SK-N-SH (cell line): ENCODE measurements around the gene GLYR1. TPM values are rescaled to one million over a fixed set of nuclear protein-coding genes. Genes with fewer than 3 reads are reported as not detected.

Experiments used
- CTCF ChIA-PET: fragments of 300-600, 350-600 bp; formaldehyde crosslinking; extraction: SDS; loops from one replicate; lab custom pipeline; 2021; lab: Yijun Ruan, JAX
- POLR2A ChIA-PET: fragments of 350-600 bp; sonication (Branson Sonifier 250); formaldehyde crosslinking; extraction: SDS; loops from one replicate; lab custom pipeline; 2020; ENCODE audit warnings: antibody characterized with exemption, inconsistent platforms; lab: Yijun Ruan, JAX
- DNase-seq: peaks from one replicate; pipeline ENCODE4 v3.0.0; 2012
- H2AFZ ChIP-seq: fragments of 200-600 bp; sonication (generic); 2 replicates; pipeline ENCODE4 v1.8.1; 2016; ENCODE audit warnings: antibody characterized with exemption, mild to moderate bottlenecking, low read depth
- H3F3A ChIP-seq: fragments of 200-600 bp; sonication (generic); replicated peaks from 2 replicates; pipeline ENCODE3; 2016; ENCODE audit warnings: antibody characterized with exemption, mild to moderate bottlenecking; ENCODE audit not compliant: insufficient read depth
- H3K27ac ChIP-seq, 2 experiments: fragments of 200-500 bp in 1 of 2; fragments of 200-600 bp in 1 of 2; sonication (Bioruptor generic) in 1 of 2; sonication (generic), shearing (Covaris generic) in 1 of 2; 2 replicates each; pipeline versions ENCODE4 v1.5.1 to v1.6.1; 2014 to 2016; ENCODE audit warnings: low read depth in 2 of 2, inconsistent platforms in 1 of 2, low read length in 1 of 2, mild to moderate bottlenecking in 1 of 2, mixed read lengths in 1 of 2
- H3K27me3 ChIP-seq: fragments of 200-600 bp; sonication (generic), shearing (Covaris generic); 2 replicates; pipeline ENCODE4 v1.6.1; 2016; ENCODE audit warnings: mixed run types; ENCODE audit not compliant: insufficient read depth
- H3K36me3 ChIP-seq, 2 experiments: fragments of 200-500 bp in 1 of 2; fragments of 200-600 bp in 1 of 2; sonication (Bioruptor generic) in 1 of 2; sonication (generic) in 1 of 2; replicated peaks in 1 of 2; 2 replicates each; pipeline versions ENCODE3 to v1.5.1; 2014 to 2016; ENCODE audit warnings: low read length in 1 of 2, mild to moderate bottlenecking in 1 of 2; ENCODE audit not compliant: insufficient read depth in 2 of 2, control insufficient read depth in 1 of 2
- H3K4me1 ChIP-seq, 2 experiments: fragments of 200-500 bp in 1 of 2; fragments of 200-600 bp in 1 of 2; sonication (Bioruptor generic) in 1 of 2; sonication (generic), shearing (Covaris generic) in 1 of 2; 2 replicates each; pipeline versions ENCODE4 v1.5.1 to v1.6.1; 2014 to 2016; ENCODE audit warnings: low read depth in 1 of 2, low read length in 1 of 2, mixed run types in 1 of 2; ENCODE audit not compliant: insufficient read depth in 2 of 2, control insufficient read depth in 1 of 2
- H3K4me2 ChIP-seq: fragments of 200-600 bp; sonication (generic), shearing (Covaris generic); 2 replicates; pipeline ENCODE4 v1.6.1; 2017; ENCODE audit warnings: mixed run types
- H3K4me3 ChIP-seq, 2 experiments: fragments of 200-500 bp in 1 of 2; fragments of 200-600 bp in 1 of 2; sonication (Bioruptor generic) in 1 of 2; sonication (generic), shearing (Covaris generic) in 1 of 2; 2 replicates each; pipeline versions ENCODE4 v1.5.1 to v1.8.1; 2014 to 2016; ENCODE audit warnings: low read depth in 2 of 2, inconsistent platforms in 1 of 2, low read length in 1 of 2, mild to moderate bottlenecking in 1 of 2, mixed read lengths in 1 of 2, moderate library complexity in 1 of 2
- H3K79me2 ChIP-seq: fragments of 200-600 bp; sonication (generic); 2 replicates; pipeline ENCODE4 v1.8.1; 2017; ENCODE audit warnings: mild to moderate bottlenecking; ENCODE audit not compliant: insufficient read depth
- H3K9ac ChIP-seq: fragments of 200-600 bp; sonication (generic); 2 replicates; pipeline ENCODE4 v1.6.1; 2017; ENCODE audit warnings: mixed run types
- H3K9me2 ChIP-seq: fragments of 200-600 bp; sonication (generic); 2 replicates; pipeline ENCODE4 v1.6.1; 2017; ENCODE audit warnings: mixed run types
- H3K9me3 ChIP-seq: fragments of 200-600 bp; sonication (generic); 2 replicates; pipeline ENCODE4 v1.6.1; 2017; ENCODE audit warnings: mixed run types, mild to moderate bottlenecking, moderate library complexity
- H4K20me1 ChIP-seq: fragments of 200-600 bp; sonication (generic); 2 replicates; pipeline ENCODE4 v1.6.1; 2017; ENCODE audit warnings: mild to moderate bottlenecking, mixed run types; ENCODE audit not compliant: insufficient read depth
- CTCF ChIP-seq: fragments of 200-600 bp; sonication (generic); IDR thresholded peaks from 2 replicates; pipeline ENCODE4 v1.6.1; 2017; ENCODE audit warnings: antibody characterized with exemption, mild to moderate bottlenecking, moderate library complexity
- ELF1 ChIP-seq: IDR thresholded peaks from 2 replicates; pipeline ENCODE4 v1.4.0; 2012
- EP300 ChIP-seq, 2 experiments: IDR thresholded peaks; 2 replicates each; pipeline versions ENCODE4 v1.4.0 to v1.6.1; 2012; ENCODE audit warnings: borderline replicate concordance in 1 of 2, low read depth in 1 of 2, low read length in 1 of 2
- FOSL2 ChIP-seq: IDR thresholded peaks from 2 replicates; pipeline ENCODE4 v1.4.0; 2012; ENCODE audit warnings: low read depth, mild to moderate bottlenecking, moderate library complexity, borderline replicate concordance
- GATA2 ChIP-seq: sonication (generic); formaldehyde crosslinking; IDR thresholded peaks from 2 replicates; pipeline ENCODE4 v1.5.0; 2020; ENCODE audit warnings: mild to moderate bottlenecking, missing genetic modification reagents
- MAX ChIP-seq: IDR thresholded peaks from 2 replicates; pipeline ENCODE4 v1.4.0; 2012; ENCODE audit warnings: low read depth
- MEF2A ChIP-seq: IDR thresholded peaks from 2 replicates; pipeline ENCODE4 v1.4.0; 2012; ENCODE audit warnings: low read depth, borderline replicate concordance
- MXI1 ChIP-seq: IDR thresholded peaks from 2 replicates; pipeline ENCODE4 v1.6.1; 2012; ENCODE audit warnings: mild to moderate bottlenecking, low read depth, low read length, improper control_type of control experiment
- NFIC ChIP-seq: IDR thresholded peaks from 2 replicates; pipeline ENCODE4 v1.4.0; 2012; ENCODE audit warnings: borderline replicate concordance
- NRF1 ChIP-seq: IDR thresholded peaks from 2 replicates; pipeline ENCODE4 v1.6.1; 2012; ENCODE audit warnings: low read depth, mild to moderate bottlenecking, low read length
- RCOR1 ChIP-seq: fragments of 150-350 bp; IDR thresholded peaks from 2 replicates; pipeline ENCODE4 v1.6.1; 2017; ENCODE audit warnings: antibody characterized with exemption, low read length
- RFX5 ChIP-seq: IDR thresholded peaks from 2 replicates; pipeline ENCODE4 v1.6.1; 2012; ENCODE audit warnings: mild to moderate bottlenecking, improper control_type of control experiment, low read length
- RXRA ChIP-seq: IDR thresholded peaks from 2 replicates; pipeline ENCODE4 v1.4.0; 2012; ENCODE audit warnings: low read depth, mild to moderate bottlenecking, borderline replicate concordance
- SIN3A ChIP-seq: IDR thresholded peaks from 2 replicates; pipeline ENCODE4 v1.6.1; 2012; ENCODE audit warnings: low read depth, mild to moderate bottlenecking, low read length, moderate library complexity, borderline replicate concordance
- SMC3 ChIP-seq: IDR thresholded peaks from 2 replicates; pipeline ENCODE4 v1.6.1; 2012; ENCODE audit warnings: low read depth, low read length, improper control_type of control experiment
- TAF1 ChIP-seq: IDR thresholded peaks from 2 replicates; pipeline ENCODE4 v1.6.1; 2012; ENCODE audit warnings: low read depth, mild to moderate bottlenecking, low read length, moderate library complexity, borderline replicate concordance
- TEAD4 ChIP-seq: IDR thresholded peaks from 2 replicates; pipeline ENCODE4 v1.4.0; 2012; ENCODE audit warnings: mild to moderate bottlenecking, borderline replicate concordance; ENCODE audit not compliant: insufficient read depth
- YY1 ChIP-seq: IDR thresholded peaks from 2 replicates; pipeline ENCODE4 v1.4.0; 2012; ENCODE audit warnings: low read depth, mild to moderate bottlenecking
- WGBS: methylation state at CpG from one replicate; pipeline ENCODE4 v1.1.6; 2017; ENCODE audit warnings: low lambda C conversion rate; 5-methylcytosine and 5-hydroxymethylcytosine counted together
- polyA plus RNA-seq, 3 experiments: library from polyadenylated mRNA; depleted of rRNA; stranded (reverse); fragments of >200 nt; gene quantifications; 2 replicates each; pipeline ENCODE4 v1.2.3, GENCODE V29; 2012
- TF ChIP-seq, protein P1 (sequence below): IDR thresholded peaks from 2 replicates; pipeline ENCODE4 v1.6.1; 2012; ENCODE audit warnings: mild to moderate bottlenecking, low read depth, low read length, moderate library complexity

Gene GLYR1
- polyA plus RNA-seq, 1 of the 3 experiments (the other 2 are of a cell fraction): 40.1 TPM

DNA sequence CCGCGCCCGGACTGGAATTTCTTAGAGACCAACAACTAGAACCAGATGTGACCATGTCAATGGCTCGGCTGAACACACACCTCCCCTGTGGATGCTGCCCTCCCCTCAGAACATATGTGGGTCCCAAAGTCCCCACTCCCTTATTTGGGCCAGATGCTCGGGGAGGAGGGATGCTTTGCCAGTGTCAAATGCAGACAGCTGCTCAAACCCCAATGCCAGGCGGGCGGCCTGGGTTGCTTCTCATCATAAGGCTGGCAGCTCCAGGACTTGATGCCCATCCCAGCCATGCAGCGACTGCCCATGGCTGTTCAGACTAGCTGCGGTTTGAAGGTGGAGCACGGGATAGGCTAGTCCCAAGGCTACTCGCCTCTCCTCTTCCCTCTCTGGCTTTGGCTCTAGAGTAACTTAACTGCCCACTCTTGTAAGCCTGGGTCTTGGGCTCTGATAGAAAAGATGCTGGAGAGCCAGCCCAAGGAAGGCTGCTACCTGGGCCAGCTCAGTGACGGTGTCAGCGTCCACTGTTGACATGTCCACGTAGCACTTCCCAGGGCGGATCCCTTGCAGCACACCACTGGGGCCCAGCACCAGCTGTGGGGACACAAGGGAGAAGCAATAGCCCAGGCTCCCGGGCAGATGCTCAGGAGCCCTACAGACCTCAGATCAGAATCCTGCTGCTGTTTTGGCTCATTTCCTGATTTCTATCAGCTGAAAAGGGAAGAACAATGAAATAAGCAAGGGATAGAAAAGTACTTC, 33.7 kb downstream of the GLYR1 start:
- POLR2A ChIA-PET: interaction anchor here (0.6 to 1.1 kb wide), 2 partner anchors 28 to 79 kb away, joined by 3 read pairs; partner anchors contain the start of genes ANKS3 and DNAAF8
- Histone ChIP-seq H3K79me2 (no peaks in the 10 kb centered on the region), H4K20me1 (no peaks in the 10 kb centered on the region), H3K4me3 (no peak overlapping the region), H2AFZ (no peak overlapping the region), H3K4me2 (no peak overlapping the region), H3K36me3 (peaks cover 27 to 42% of the 10 kb centered on the region in 2 experiments), H3K27me3 (no peaks in the 10 kb centered on the region), H3K9ac (no peak overlapping the region), H3K27ac (no peak overlapping the region), H3K4me1 (no peaks in the 10 kb centered on the region), H3F3A (peaks cover 9% of the 10 kb centered on the region), H3K9me2 (no peaks in the 10 kb centered on the region), H3K9me3 (no peaks in the 10 kb centered on the region)
- CTCF ChIA-PET: interaction anchor here (0.7 kb wide), 1 partner anchor 74 kb away, joined by 3 read pairs; no protein-coding TSS in a partner anchor
- TF ChIP-seq RXRA: no peak
- TF ChIP-seq SMC3: no peak
- no peak for TF ChIP-seq FOSL2
- TF ChIP-seq EP300 (IDR thresholded peaks at IDR 0.05; ENCODE audit: borderline replicate concordance in 1 of 2, low read depth in 1 of 2, low read length in 1 of 2): no peak
- TF ChIP-seq, protein P1, sequence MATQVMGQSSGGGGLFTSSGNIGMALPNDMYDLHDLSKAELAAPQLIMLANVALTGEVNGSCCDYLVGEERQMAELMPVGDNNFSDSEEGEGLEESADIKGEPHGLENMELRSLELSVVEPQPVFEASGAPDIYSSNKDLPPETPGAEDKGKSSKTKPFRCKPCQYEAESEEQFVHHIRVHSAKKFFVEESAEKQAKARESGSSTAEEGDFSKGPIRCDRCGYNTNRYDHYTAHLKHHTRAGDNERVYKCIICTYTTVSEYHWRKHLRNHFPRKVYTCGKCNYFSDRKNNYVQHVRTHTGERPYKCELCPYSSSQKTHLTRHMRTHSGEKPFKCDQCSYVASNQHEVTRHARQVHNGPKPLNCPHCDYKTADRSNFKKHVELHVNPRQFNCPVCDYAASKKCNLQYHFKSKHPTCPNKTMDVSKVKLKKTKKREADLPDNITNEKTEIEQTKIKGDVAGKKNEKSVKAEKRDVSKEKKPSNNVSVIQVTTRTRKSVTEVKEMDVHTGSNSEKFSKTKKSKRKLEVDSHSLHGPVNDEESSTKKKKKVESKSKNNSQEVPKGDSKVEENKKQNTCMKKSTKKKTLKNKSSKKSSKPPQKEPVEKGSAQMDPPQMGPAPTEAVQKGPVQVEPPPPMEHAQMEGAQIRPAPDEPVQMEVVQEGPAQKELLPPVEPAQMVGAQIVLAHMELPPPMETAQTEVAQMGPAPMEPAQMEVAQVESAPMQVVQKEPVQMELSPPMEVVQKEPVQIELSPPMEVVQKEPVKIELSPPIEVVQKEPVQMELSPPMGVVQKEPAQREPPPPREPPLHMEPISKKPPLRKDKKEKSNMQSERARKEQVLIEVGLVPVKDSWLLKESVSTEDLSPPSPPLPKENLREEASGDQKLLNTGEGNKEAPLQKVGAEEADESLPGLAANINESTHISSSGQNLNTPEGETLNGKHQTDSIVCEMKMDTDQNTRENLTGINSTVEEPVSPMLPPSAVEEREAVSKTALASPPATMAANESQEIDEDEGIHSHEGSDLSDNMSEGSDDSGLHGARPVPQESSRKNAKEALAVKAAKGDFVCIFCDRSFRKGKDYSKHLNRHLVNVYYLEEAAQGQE: no peak
- TF ChIP-seq SIN3A: no peak
- TF ChIP-seq RFX5: no peak
- no peak for TF ChIP-seq NFIC
- TF ChIP-seq CTCF: no peak
- TF ChIP-seq GATA2 (CRISPR knock-in tag): no peak
- TF ChIP-seq NRF1: no peak
- TF ChIP-seq ELF1: no peak
- TF ChIP-seq MAX: no peak
- TF ChIP-seq TEAD4: no peak
- TF ChIP-seq RCOR1: no peak
- TF ChIP-seq MXI1: no peak
- no peak for TF ChIP-seq TAF1
- no peak for TF ChIP-seq YY1
- TF ChIP-seq MEF2A: no peak
- WGBS: 95% methylated on average over 12 of the region's 16 CpGs
- no peak for DNase-seq
